BJ (cell line): Measurements from ENCODE around the gene LRP5. TPM values are rescaled to one million over a fixed set of nuclear protein-coding genes. Genes with fewer than 3 reads are reported as not detected.

Experiments
- CTCF ChIA-PET: fragments of 350-600 bp; formaldehyde crosslinking; extraction: SDS; loops from one replicate; lab custom pipeline; 2021; ENCODE audit warnings: antibody characterized with exemption, inconsistent platforms; lab: Yijun Ruan, JAX
- POLR2A ChIA-PET: fragments of 300-600 bp; sonication (Branson Sonifier 250); formaldehyde crosslinking; extraction: SDS; loops from one replicate; lab custom pipeline; 2021; ENCODE audit warnings: antibody characterized with exemption; lab: Charles Lee
- DNase-seq: peaks from one replicate; pipeline ENCODE4 v3.0.0-alpha.2; 2011; ENCODE audit warnings: low read depth
- H3K27me3 ChIP-seq: 2 replicates; pipeline ENCODE4 v1.6.0; 2011; ENCODE audit warnings: low read length; ENCODE audit not compliant: control insufficient read depth, insufficient read depth
- H3K36me3 ChIP-seq: 2 replicates; pipeline ENCODE4 v1.5.1; 2011; ENCODE audit warnings: low read length; ENCODE audit not compliant: control insufficient read depth, insufficient read depth
- H3K4me3 ChIP-seq: 2 replicates; pipeline ENCODE4 v1.5.1; 2011; ENCODE audit warnings: low read depth, mild to moderate bottlenecking, control low read depth, low read length
- polyA plus RNA-seq: library from polyadenylated mRNA; depleted of rRNA; stranded (reverse); fragments of >200 nt; gene quantifications from 2 replicates; pipeline ENCODE4 v1.2.3, GENCODE V29; 2011
- TF ChIP-seq, protein P1 (sequence below): IDR thresholded peaks from 2 replicates; pipeline ENCODE4 v1.5.1; 2011; ENCODE audit warnings: low read depth, mild to moderate bottlenecking, control low read depth, inconsistent platforms, low read length, moderate library complexity; ENCODE audit not compliant: insufficient read depth

Gene LRP5
- polyA plus RNA-seq, 1 experiment, result 11.5 TPM

- DNase-seq, result no peak
- H3K4me3 ChIP-seq, result no peak overlapping the region
- no peaks in the 10 kb centered on the region for H3K27me3 ChIP-seq
- TF ChIP-seq, protein P1, sequence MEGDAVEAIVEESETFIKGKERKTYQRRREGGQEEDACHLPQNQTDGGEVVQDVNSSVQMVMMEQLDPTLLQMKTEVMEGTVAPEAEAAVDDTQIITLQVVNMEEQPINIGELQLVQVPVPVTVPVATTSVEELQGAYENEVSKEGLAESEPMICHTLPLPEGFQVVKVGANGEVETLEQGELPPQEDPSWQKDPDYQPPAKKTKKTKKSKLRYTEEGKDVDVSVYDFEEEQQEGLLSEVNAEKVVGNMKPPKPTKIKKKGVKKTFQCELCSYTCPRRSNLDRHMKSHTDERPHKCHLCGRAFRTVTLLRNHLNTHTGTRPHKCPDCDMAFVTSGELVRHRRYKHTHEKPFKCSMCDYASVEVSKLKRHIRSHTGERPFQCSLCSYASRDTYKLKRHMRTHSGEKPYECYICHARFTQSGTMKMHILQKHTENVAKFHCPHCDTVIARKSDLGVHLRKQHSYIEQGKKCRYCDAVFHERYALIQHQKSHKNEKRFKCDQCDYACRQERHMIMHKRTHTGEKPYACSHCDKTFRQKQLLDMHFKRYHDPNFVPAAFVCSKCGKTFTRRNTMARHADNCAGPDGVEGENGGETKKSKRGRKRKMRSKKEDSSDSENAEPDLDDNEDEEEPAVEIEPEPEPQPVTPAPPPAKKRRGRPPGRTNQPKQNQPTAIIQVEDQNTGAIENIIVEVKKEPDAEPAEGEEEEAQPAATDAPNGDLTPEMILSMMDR, result no peak
- CTCF ChIA-PET, result interaction anchor here (1.6 kb wide), 1 partner anchor 16 kb away, joined by 3 read pairs; no protein-coding TSS in a partner anchor
- POLR2A ChIA-PET, result no interaction called here
- H3K36me3 ChIP-seq, result peaks cover 16% of the 10 kb centered on the region
Measured at GRCh38 chr11:68424101-68424632, 111.8 kb downstream of the LRP5 start.

DNA sequence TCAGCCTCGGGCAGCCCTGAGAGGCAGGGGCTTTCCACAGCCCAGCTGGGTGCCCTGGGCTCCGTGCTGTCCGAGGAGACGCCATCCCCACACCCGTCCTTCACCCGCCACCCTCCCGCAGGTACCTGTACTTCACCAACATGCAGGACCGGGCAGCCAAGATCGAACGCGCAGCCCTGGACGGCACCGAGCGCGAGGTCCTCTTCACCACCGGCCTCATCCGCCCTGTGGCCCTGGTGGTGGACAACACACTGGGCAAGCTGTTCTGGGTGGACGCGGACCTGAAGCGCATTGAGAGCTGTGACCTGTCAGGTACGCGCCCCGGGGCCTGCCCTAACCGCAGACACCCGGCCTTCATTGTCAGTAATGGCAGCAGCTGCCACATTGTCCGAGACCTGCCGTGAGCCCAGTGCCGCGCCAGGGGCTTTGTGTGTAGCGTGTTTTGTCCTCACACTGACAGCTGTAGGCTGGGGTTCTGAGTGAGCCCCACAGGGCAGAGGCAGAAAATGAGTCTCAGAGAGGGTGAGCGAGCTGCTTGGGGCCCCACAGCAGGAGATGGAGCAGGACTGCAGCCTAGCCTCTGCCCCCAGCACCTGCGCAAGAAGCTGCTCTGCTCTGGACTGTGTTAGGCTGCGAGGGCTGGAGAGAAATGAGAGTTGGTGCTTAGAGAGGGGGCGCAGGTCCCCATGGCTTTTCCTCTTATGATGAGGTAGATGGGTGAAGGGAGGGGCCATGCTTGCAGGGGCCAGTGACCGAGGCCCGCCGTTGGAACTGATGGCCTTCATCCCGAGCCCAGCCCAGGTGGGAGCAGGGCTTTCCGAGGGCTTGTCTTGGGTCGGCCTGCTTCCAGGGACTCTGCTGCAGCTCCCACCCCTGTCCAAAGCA is 112.8 kb downstream of the LRP5 start:
- no peak for DNase-seq
- H3K4me3 ChIP-seq, result no peak overlapping the region
- TF ChIP-seq, protein P1, result no peak
- H3K27me3 ChIP-seq, result no peaks in the 10 kb centered on the region
- POLR2A ChIA-PET, result no interaction called here
- peaks cover 17% of the 10 kb centered on the region for H3K36me3 ChIP-seq
- CTCF ChIA-PET, result interaction anchor here (1.2 to 1.6 kb wide), 2 partner anchors 10 to 15 kb away, joined by 3 to 4 read pairs; no protein-coding TSS in a partner anchor

DNA sequence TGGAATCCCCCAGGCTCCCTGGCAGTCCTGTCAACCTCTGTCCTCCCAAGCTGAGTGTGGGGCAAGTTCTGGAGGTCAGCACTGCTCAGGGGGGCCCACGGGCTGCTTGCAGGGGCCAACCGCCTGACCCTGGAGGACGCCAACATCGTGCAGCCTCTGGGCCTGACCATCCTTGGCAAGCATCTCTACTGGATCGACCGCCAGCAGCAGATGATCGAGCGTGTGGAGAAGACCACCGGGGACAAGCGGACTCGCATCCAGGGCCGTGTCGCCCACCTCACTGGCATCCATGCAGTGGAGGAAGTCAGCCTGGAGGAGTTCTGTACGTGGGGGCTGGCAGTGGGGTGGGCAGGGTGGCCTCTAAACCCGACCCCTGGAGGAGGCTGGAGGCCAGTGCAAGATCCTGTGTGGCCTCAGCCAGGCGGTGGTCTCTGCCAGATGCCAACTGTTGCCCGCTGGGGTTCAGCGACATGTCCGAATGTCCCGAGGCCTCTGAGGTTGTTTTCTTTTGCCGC is 113.5 kb downstream of the LRP5 start:
- no peaks in the 10 kb centered on the region for H3K27me3 ChIP-seq
- H3K4me3 ChIP-seq, result no peak overlapping the region
- CTCF ChIA-PET, result interaction anchor here (1.2 kb wide), 1 partner anchor 9 kb away, joined by 4 read pairs; no protein-coding TSS in a partner anchor
- peaks cover 18% of the 10 kb centered on the region for H3K36me3 ChIP-seq
- no peak for DNase-seq
- TF ChIP-seq, protein P1, result no peak
- POLR2A ChIA-PET, result no interaction called here

DNA sequence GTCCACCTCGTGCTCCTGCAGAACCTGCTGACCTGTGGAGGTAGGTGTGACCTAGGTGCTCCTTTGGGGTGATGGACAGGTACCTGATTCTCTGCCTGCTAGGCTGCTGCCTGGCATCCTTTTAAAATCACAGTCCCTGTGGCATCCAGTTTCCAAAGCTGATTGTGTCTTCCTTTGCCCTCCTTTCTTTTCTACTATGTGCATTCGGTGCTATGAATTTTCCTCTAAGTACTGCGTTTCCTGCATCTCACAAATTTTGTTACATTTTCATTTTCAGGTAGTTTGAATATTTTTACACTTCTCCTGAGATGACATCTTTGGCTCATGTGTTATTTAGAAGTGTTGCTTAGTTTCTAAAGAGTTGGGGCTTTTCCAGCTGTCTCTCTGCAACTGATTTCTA is 117.3 kb downstream of the LRP5 start:
- H3K4me3 ChIP-seq, result no peak overlapping the region
- peaks cover 19% of the 10 kb centered on the region for H3K36me3 ChIP-seq
- ChIA-PET CTCF (interaction anchor here (1.0 kb wide), 1 partner anchor 27 kb away, joined by 3 read pairs; no protein-coding TSS in a partner anchor), POLR2A (no interaction called here)
- no peak for DNase-seq
- TF ChIP-seq, protein P1, result no peak
- no peaks in the 10 kb centered on the region for H3K27me3 ChIP-seq

DNA sequence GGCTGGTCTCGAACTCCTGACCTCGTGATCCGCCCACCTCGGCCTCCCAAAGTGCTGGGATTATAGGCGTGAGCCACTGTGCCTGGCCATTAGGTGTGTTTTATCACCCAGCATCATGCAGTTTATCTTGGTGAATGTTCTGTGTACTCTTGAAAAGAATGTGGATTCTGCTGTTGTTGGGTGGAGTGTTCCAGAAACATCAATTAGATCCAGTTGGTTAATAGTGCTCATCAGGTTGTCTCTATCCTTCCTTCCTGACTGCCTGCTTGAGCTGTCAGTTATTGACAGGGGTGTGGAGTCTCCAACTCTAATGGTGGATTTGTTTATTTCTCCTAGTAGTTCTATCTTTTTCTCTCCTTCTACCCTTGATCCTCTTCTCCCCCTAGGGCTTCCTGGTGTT is 118.0 kb downstream of the LRP5 start:
- POLR2A ChIA-PET, result no interaction called here

More for the DNA sequence above, 118.0 kb downstream of the LRP5 start:
- CTCF ChIA-PET, result interaction anchor here (1.0 kb wide), 1 partner anchor 28 kb away, joined by 3 read pairs; no protein-coding TSS in a partner anchor
- TF ChIP-seq, protein P1, result no peak
- Histone ChIP-seq H3K27me3 (no peaks in the 10 kb centered on the region), H3K36me3 (peaks cover 19% of the 10 kb centered on the region), H3K4me3 (no peak overlapping the region)
- no peak for DNase-seq
